Activated CD4-positive, alpha-beta T cell treated with anti-CD3 and anti-CD28 coated beads, Interleukin-10, Interleukin-2, amounts not matched to agents 100 ng/mL and 50 ng/mL, durations not matched to agents 16 hours and 8 hours (primary cell): ENCODE data around the gene HSPB8.

Source experiments
- DNase-seq: peaks from one replicate; pipeline ENCODE4 v3.0.0-alpha.2; 2020

The HSPB8 gene

DNA sequence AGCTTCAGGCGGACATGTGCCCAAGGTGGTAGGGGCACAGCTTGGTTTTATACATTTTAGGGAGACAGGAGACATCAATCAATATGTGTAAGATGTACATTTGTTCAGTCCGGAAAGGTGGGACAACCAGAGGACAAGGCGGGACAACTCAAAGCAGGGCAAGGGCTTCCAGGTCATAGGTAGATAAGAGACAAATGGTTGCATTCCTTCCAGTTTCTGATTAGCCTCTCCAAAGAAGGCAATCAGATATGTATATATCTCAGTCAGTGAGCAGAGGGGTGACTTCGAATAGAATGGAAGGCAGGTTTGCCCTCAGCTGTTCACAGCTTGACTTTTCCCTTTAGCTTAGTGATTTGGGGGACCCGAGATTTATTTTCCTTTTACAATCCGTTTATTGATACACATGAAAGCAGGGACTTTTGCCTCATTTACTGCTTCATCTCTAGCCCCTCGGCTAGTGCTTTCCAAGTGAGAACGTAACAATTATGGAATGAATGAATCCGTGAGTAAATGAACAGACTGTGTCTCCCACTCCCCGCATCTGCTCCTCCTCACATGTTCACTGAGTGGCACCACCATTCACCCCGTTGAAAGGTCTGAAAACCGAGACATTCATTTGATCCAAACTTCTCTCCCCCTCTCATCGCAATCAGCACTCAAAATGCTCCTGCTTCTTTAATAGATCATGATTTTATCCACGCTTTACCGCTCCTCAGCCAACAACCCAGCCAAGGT is 6.9 kb upstream of the HSPB8 start:
- DNase-seq = no peak

DNA sequence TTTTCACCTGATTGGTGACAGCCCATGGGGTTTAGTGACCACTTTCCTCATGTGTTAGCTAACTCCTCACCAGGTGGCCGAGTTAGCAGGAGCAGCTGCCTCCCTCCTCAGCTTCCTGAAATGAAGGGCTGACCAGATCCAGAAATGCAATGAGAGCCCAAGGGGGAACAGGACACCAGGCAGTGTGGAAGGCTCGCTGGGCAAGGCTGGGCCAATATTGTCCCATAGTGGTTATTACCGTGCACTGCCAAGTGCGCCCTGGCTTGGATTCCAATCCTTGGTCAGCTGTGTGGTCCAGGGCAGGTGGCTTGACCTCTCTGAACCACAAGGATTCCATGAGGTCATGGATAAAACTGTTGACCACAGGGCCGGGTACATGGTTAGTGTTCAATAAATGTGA is 3.6 kb upstream of the HSPB8 start:
- no peak for DNase-seq

DNA sequence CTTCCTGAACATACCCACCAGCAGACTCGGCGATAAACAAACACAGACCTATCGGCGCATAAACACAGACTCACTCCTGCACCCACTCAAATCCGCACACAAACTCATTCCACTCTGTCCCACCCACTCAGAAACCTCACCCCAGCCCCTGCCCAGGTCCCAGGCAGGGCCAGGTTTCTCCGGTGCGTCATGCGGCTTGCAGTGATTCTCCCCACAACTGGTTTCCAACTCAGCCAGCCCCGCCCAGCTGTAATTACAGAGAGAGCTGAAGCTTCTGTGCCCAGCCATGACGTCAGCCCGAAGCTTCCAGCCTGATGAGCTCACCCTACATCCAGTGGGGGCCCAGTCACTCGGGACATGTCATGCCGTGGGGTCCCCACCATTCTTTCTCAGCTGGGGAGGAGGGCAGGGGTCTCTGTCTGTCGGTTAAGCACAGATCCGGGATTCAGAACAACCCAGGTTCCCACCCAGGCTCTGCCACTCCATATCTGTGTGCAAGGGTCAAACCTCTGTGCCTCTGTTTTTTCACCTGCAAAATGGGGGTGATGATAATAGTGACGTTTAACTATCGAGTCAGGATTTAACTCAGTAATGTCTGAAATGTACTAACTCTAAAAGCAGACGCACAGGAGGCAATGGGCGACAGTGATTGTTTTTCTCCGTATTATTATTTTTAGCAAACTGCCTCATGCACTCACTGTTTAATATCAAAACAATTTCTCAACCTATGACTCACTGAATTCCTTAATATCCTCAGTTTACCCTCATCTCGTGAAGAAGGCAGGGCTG is 2.3 kb upstream of the HSPB8 start:
- no peak for DNase-seq

DNA sequence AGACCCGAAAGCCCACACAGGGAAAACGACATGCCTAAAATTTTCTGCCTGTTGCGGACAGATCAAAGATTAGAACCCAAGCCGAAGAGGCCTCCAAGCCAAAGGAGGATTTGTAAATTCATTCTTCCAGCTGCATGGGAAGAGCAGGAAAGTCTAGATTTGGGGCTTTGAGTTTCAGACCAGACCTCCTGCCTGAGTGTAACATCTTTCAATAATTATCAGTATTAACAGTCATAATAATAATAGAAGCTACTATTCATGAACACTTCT is 1.7 kb upstream of the HSPB8 start:
- no peak for DNase-seq

DNA sequence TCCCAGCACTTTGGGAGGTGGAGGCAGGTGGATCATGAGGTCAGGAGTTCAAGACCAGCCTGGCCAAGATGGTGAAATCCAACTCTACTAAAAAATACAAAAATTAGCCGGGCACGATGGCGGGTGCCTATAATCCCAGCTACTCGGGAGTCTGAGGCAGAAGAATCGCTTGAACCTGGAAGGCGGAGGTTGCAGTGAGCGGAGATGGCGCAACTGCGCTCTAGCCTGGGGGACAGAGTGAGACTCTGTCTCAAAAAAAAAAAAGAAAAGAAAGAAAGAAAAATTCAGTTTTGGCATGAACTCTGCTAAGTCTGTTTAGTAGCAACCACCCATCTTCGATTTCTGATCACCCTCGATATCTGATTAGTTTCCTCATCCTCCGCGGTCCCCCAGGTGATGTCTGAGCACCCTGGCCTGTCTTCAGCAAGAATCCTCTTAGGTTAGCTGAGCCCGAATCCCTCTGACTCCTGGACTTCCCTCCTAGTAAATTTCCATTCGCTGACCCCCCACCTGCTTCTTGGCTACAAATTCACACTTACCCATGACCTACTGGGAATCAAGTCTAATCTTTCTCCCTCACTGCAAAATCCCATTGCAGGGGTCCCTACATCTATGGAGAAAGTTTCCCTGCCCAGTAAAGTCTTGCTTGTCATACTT is 879 bp upstream of the HSPB8 start:
- DNase-seq = no peak

DNA sequence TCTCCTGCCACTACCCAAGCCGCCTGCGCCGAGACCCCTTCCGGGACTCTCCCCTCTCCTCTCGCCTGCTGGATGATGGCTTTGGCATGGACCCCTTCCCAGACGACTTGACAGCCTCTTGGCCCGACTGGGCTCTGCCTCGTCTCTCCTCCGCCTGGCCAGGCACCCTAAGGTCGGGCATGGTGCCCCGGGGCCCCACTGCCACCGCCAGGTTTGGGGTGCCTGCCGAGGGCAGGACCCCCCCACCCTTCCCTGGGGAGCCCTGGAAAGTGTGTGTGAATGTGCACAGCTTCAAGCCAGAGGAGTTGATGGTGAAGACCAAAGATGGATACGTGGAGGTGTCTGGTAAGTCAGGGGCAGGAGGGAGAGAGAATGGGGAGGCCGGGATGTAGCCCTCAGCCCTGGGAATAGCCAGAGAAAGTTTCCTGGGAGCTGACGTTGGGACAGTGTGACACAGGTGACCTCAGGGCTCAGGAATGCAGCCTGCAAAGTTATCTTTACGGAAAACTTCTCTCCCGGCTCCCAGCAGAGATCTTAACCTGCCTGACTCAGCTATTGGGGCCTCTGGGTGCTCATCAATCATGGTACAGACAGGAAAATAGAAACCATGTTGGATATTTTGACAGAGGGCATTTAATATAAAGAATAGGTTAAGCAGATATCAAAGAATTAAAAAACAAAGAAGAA is 747 bp downstream of the HSPB8 start:
- no peak for DNase-seq

DNA sequence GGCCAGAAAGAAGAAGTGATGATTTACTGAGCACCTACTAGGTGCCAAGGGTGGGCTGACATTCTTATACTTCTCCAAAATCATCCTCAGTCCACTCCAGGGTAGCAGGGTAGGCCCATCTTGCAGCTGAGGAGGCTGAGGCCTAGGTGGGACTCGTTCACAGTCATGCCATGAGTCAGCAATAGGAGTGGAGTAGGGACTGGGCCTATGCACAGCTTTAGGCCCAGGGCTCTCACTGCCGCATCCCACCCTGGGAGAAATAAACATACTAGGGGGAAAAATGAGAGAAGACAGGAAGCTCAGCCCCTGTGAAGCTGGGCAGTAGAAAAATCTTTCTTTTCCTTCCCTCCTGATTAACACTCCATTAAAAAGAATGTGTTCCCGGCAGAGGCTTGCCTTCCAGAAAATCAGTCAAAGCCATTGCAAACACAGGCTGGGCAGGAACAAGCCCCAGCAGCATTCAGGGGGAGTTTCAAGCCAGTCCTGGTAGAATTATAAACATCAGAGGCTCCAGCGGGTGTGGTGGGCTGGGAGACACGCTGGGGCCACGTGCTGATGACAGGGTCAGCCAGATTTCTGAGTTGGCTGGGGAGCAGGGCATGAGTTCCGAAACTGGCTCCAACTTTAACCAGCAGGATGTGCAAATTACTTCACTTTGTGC is 1.8 kb downstream of the HSPB8 start:
- DNase-seq = no peak

DNA sequence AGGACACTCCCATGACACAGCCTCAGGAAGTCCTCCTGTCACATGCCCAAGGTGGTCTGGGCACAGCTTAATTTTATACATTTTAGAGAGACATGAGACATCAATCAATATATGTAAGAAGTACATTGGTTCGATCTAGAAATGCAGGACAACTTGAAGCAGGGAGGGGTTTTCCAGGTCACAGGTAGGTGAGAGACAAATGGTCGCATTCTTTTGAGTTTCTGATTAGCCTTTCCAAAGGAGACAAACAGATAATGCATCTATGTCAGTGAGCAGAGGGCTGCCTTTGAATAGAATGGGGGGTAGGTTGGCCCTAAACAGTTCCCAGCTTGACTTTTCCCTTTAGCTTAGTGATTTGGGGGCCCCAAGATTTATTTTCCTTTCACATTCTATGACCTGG is 2.5 kb downstream of the HSPB8 start:
- no peak for DNase-seq

DNA sequence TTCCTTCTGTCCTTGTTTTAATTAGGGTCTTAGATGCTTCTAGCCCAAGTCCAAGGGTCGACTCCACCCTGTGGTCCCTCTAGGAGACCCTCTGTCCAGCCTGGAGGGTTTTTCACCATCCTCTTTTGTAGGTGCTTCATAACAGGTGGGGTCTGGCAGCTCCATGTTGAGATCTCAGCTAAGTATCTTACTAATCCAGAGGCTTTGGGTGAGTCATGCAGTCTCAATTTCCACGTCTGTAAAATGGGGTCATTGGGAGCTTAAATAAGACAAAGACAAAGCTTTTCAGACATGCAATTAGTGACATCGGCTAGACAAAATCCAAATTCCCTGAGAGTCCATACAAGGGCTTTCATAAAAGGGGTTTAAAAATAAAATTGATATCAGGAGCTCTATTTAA is 3.2 kb downstream of the HSPB8 start:
- DNase-seq = no peak

DNA sequence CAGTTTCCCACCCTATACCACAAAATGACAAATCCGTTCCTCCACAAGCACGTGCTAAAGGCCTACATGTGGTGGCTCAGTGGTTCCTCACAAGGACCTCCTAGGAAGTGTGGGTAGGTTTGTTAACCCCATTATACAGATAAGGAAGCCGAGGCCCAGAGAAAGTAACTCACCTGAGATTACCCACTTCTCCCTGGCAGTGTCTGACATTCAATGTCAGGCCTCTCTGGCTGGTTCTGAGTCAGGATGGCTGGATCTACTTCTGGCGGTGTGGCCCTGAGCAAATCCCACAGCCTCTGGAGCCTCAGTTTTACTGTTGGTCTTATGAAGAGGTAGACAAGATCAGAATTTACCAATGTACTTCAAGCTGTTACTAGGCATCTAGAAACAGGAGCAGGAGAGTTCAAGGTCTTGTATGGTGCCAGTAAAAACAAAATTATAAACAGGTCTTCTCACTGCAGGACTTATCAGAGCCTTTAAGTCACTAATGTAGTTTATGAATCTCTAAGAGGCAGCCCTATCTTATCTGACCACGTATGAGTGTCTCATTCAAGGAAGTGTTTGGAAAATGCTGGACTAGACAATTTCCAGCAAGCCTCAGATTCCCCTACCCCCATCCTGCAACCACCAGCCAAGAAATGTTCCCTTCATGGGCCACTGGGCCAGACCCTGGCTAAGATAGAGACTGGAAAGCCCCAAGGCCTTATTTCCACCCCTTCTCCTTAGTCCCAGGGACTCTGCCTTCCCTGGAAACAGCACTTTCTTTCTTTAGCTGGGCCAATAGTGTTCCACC is 4.2 kb downstream of the HSPB8 start:
- no peak for DNase-seq

DNA sequence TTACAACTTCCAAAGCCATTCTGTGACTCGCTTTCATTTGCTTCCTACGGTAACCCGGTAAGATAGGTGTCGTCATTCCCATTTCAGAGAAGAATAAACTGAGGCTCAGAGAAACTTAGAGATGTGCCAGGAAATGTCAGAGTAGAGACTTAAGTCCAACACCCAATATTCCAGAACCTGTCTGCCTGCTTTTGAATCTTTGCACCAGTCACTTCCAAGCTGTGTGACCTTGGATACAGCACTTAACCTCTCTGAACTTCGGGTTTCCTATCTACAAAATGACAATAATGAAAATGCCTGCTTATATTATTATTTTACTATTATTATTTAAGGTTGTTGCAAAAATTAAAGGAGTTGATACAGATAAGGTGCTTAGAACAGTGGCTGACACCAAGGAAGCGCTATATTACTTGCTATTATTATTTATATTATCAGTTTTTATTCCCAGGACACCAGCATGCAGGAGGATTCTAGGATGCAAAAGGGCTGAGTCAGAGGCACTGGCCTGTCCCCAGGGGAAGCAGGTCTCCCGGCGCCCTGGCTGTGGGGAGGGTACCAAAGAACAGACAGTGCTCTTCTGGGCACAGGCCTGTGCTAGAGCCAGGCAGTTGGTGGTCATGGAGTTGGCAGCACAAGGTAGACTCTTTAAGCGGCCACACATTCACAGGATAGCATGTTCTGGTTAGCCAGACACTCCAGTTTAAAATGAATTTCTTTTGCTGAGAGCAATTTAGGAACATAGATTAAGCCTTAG is 5.4 kb downstream of the HSPB8 start:
- no peak for DNase-seq

DNA sequence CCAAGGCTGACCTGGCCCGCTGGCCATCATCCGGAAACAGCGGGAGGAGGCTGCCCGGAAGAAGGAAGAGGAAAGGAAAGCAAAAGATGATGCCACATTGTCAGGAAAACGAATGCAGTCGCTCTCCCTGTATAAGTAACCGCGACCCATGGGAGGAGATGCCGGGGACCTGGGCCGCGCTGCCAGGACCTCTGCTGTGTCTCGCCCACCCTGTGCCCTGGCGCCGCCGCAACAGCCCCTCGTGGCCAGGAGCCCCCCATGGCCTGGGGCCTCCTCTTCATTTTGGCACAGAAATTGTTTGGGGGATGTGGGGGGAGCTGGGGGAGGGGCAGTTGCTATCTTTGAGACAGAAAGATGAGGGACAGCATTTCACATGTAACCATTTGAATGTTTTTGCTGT is 16.5 kb downstream of the HSPB8 start:
- no peak for DNase-seq

DNA sequence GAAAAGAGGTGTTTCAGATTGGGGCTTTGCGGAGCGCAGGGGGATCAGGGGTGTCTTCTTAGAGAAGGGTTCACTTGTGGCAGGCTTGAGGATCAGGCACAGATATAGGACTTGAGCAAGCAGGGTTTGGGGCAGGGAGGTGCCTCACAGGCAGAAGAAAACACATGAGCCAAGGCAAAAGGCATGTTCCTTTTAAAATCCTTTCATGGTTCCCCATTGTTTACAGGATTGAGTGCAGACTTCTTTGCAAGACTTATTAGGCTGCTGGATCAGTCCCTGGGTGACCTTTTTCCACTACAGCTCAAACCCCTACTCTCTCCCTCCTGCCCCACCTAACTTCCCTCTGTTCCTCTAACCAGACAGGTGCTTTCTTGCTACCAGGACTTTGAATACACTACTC is 19.7 kb downstream of the HSPB8 start:
- DNase-seq = no peak

DNA sequence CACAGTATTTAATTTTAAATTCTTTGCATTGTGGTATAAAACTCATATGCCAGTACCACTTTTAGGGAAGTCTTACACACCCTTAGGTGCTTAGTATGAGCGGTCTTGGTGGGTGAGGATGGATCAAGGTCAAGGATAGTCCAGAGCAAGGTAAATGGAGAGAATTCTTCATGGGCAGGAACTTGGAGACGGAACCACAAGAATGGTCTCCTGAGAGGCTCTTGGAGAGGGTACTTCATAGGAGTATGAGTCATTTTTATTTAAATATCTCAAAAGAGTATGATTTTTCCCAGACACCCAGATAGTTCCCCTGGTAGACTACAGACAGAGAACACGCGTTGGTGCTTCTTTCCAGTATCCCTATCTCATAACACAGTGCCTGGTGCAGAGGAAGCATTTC is 21.9 kb downstream of the HSPB8 start:
- DNase-seq = no peak

DNA sequence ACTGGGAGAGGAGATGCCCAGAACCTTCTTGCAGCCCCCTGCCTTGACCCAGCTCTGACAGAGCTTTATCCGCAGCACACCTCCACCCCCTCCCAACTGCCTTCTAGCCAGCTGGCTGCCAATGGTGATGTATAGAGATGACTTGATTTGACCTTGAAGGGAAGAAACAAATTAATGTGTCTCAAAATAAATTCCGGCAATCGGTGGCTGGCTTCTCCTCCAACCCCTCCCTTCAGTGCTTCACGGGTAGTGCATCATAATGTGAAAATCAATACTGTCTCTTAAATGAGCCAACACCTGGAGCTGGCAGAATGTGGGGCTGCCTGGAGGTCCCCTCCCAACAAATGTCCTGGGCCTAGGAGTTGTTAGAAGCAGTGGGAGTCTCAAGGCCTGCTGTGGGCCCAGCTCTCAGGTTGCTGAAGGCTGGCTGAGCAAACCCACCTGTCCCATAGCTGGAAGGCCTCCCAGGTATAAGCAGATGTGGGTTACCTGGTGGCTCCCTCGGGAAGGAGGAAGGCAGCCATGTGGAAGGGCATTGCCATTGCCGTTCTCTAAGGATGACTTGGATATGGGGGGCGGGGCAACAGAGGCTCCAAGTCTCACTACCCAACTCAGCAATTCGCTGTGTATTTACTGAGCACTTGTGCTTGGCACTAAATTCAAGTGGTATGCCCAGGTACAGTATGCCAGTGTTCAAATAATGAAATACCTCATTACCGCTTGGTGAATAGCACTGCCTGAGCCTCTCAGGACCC is 23.2 kb downstream of the HSPB8 start:
- DNase-seq = no peak

DNA sequence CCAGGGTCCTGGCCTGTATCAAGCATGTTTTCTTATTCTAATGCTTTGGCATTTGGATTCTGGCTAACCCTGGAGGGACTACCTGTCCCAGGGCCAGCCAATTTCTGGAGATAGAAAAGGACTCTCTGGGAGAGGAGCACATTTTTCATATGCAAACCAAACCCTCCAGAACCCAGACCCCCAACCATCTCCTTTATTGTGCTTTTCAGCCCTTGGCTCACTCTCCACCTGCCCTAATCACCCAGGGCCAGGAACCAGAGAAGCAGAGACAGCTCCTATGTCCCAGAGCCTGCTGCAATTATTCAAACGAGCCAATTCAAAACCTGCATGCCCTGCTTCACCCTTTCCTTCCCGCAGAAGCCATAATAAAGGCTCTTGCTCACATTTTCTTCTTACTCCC is 23.8 kb downstream of the HSPB8 start:
- no peak for DNase-seq

DNA sequence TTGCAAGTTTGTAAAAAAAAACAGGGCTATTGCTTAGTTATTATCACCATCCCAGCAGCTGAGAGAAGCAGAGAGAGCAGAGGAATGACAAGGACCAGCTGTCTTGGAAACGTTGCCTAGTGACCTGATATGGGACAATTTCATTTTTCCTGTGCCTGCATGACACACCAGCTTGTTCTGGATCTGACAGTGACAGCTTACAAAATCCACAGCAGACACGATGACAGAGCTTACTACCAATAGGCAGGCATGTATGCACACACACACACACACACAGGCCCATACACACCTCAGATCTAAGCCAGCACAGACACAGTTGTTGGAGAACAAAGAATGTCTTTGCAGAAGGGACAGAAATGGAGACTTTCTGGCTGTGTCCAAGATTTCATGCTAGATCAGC is 25.4 kb downstream of the HSPB8 start:
- no peak for DNase-seq

DNA sequence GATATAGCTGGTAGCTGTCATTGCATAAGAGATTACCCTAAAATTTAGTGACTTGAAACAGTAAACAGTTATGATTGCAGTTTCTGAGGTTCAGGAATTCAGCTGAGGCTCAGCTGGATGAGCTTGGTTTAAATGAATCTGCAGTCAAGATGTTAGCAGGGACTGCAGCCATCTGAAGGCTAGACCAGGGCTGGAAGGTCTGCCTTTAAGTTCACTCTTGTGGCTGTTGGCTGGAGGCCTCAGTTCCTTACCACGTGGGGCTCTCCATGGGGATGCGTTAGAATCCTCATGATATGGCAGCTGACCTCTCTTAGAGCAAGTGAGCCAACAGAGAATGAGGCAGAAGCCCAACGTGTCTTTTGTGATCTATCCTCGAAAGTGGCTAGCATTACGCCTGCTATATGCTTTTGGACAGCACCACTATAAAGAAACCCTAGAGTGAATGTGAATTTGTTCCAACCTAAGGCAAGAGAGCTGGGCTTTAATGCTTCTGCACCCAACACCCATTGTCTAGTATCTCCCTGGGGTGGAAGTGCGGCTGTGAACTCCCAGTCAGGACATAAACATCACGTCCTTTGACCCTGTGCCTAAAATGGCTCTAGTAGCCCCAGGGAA is 26.0 kb downstream of the HSPB8 start:
- no peak for DNase-seq

DNA sequence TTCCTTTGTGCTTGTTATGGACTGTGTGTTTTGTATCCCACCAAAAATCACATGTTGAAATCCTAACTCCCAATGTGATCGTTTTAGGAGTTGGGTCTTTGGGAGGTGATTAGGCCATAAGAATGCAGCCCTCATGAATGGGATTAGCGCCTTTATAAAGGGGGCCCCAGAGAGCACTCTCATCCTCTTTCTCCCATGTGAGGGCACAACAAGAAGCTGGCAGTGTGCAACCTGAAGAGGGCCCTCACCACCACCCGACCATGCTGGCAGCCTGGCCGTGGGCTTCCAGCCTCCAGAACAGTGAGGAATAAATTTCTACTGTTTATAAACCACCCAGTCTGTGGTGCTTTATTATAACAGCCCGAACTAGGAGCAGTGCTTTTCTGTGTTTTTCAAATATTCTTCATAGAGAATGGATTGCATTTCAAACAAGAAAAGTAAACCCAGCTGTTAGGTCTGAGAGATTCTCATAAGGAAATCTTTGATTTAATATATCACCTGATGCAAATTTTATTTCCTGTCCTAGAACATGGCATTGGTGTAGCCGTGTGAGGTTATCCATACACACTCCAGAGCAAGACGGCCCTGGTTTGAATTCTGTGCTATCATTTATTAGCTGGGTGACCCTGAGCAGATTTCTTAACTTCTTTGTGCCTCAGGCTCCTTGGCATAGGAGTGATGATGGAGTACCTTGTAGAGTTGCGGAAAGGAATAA is 27.8 kb downstream of the HSPB8 start:
- no peak for DNase-seq

DNA sequence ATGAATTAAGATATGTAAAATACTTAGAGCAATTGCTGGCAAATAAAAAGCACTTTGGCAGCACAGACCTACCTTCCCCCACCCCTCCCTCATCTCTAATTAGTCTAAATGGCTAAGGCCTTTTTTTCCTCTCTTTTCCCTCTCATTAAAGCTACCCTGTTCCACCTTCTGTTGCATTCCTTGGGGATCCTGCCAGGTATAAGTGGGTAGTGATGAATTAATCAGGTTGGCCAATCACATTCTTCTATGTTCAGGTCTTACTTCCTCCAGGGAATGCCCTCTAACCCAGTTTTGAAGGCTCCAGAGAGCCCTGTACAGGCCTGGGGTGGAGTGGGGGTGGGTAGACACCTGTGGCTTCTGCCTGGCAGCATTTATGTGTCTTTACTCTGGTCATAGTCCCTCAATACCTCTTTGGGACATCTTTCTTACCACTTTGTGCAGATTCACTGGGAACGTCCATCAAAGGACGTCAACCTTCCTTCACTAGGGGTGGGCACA is 28.4 kb downstream of the HSPB8 start:
- DNase-seq = no peak
